GM19438 (cell line): ENCODE data around the gene MINDY3.
"Not testable (repeated sequence)": the region's sequence is repeated elsewhere in the genome, so short reads cannot be mapped to it uniquely, and the experiment has no call there.

Source experiments
- ATAC-seq: cut with Tn5 transposase; IDR thresholded peaks from one replicate; pipeline ENCODE4 v1.9.1; 2021; ENCODE audit warnings: low read depth; ENCODE audit not compliant: unreplicated experiment

Gene MINDY3

GRCh38 chr10:15859906-15860691, at the start of gene MINDY3:
Gene MINDY3 (minus strand): TSS chr10:15860507. CDS start chr10:15860299, 208 bp downstream.
- peak; percentile 91 for ATAC-seq

GRCh38 chr10:15901889-15902288, 41.6 kb upstream of the MINDY3 start:
- ATAC-seq: no peak

GRCh38 chr10:15898046-15898445, 37.7 kb upstream of the MINDY3 start:
- ATAC-seq: no peak

- ATAC-seq: no peak
These were observed 37.0 kb upstream of the MINDY3 start for GRCh38 chr10:15897287-15897686.

- no peak for ATAC-seq
These were observed 36.3 kb upstream of the MINDY3 start for GRCh38 chr10:15896654-15897053.

GRCh38 chr10:15884447-15884846, 24.1 kb upstream of the MINDY3 start:
- ATAC-seq: no peak

- ATAC-seq: no peak
These were observed 21.2 kb upstream of the MINDY3 start for GRCh38 chr10:15881542-15881941.

GRCh38 chr10:15879663-15880062, 19.4 kb upstream of the MINDY3 start:
- ATAC-seq: no peak

GRCh38 chr10:15879058-15879457, 18.8 kb upstream of the MINDY3 start:
- ATAC-seq: no peak

- ATAC-seq: no peak
These were observed 17.7 kb upstream of the MINDY3 start for GRCh38 chr10:15877836-15878576.

GRCh38 chr10:15876274-15876673, 16.0 kb upstream of the MINDY3 start:
- not testable (repeated sequence) for ATAC-seq

- ATAC-seq: not testable (repeated sequence)
These were observed 12.3 kb upstream of the MINDY3 start for GRCh38 chr10:15872645-15873044.

GRCh38 chr10:15871823-15872222, 11.5 kb upstream of the MINDY3 start:
- no peak for ATAC-seq

GRCh38 chr10:15869935-15870334, 9.6 kb upstream of the MINDY3 start:
- ATAC-seq: no peak

- ATAC-seq: no peak
These were observed 7.7 kb upstream of the MINDY3 start for GRCh38 chr10:15868006-15868405.

- no peak for ATAC-seq
These were observed 5.0 kb upstream of the MINDY3 start for GRCh38 chr10:15865304-15865703.

- no peak for ATAC-seq
These were observed 4.1 kb upstream of the MINDY3 start for GRCh38 chr10:15864419-15864818.

GRCh38 chr10:15863733-15864132, 3.4 kb upstream of the MINDY3 start:
- ATAC-seq: no peak

GRCh38 chr10:15863323-15863722, 3.0 kb upstream of the MINDY3 start:
- no peak for ATAC-seq

GRCh38 chr10:15860692-15861201, 440 bp upstream of the MINDY3 start:
- no peak for ATAC-seq

- peak; percentile 62 for ATAC-seq
These were observed 800 bp downstream of the MINDY3 start for GRCh38 chr10:15859509-15859905.

- no peak for ATAC-seq
These were observed 1.4 kb downstream of the MINDY3 start for GRCh38 chr10:15858861-15859281.
